CD4-positive, alpha-beta T cell treated with Interleukin-17A for 1 hour (primary cell): ENCODE measurements around the gene WDTC1.
A peak's percentile ranks its signal among the peaks of the same experiment; 100 is the strongest.
"Not testable (repeated sequence)": the region's sequence is repeated elsewhere in the genome, so short reads cannot be mapped to it uniquely, and the experiment has no call there.

ENCODE experiments used
- DNase-seq: peaks from one replicate; pipeline ENCODE4 v3.0.0-alpha.2; 2020

Gene WDTC1, protein sequence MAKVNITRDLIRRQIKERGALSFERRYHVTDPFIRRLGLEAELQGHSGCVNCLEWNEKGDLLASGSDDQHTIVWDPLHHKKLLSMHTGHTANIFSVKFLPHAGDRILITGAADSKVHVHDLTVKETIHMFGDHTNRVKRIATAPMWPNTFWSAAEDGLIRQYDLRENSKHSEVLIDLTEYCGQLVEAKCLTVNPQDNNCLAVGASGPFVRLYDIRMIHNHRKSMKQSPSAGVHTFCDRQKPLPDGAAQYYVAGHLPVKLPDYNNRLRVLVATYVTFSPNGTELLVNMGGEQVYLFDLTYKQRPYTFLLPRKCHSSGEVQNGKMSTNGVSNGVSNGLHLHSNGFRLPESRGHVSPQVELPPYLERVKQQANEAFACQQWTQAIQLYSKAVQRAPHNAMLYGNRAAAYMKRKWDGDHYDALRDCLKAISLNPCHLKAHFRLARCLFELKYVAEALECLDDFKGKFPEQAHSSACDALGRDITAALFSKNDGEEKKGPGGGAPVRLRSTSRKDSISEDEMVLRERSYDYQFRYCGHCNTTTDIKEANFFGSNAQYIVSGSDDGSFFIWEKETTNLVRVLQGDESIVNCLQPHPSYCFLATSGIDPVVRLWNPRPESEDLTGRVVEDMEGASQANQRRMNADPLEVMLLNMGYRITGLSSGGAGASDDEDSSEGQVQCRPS

GRCh38 chr1:27234049-27234882, at the start of gene WDTC1:
TSS of gene WDTC1 (plus strand) at chr1:27234632. CDS start at chr1:27261055, 26,423 bp downstream.
- peak; percentile 99 for DNase-seq

GRCh38 chr1:27184665-27185064, 49.8 kb upstream of the WDTC1 start:
- not testable (repeated sequence) for DNase-seq

GRCh38 chr1:27192039-27192529, 42.3 kb upstream of the WDTC1 start:
- DNase-seq = no peak

DNA sequence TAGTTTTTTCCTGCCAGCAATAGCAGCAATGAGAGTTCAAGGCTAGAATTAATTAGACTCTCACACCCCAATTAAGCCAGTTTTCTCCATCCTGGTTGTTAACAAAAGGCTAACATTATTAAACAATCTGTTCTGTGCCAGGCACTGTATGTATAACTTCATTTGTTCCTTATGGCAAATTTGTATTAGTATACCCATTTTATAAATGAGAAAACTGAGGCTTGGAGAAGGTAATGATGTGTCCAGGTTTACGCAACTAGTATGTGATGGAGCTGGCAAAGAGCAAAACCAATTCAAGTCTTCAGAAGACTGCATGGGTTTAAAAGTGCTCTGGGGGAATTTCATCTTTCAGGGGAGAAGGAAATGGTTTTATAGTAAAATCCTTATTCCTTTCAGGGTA, 41.2 kb upstream of the WDTC1 start:
- DNase-seq = no peak

DNA sequence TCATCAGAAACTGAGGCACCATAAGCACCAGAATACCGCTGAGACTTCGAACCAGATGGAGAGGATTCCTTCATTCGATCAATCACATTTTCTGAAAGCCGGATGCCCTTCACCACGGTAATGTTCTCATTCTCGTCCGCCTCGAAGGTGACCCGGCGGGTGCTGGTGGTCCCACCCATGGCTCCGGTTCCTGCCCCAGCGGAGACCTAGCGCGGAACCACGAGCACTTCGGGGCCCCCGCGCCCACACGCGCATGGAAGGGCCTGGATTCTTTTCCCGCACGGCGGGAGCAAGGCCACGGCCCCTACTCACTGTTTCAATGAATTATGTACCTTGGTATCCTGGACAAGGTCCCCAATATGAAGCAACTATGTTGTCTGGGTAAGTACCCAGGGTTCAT, 33.1 kb upstream of the WDTC1 start:
- DNase-seq = no peak

DNA sequence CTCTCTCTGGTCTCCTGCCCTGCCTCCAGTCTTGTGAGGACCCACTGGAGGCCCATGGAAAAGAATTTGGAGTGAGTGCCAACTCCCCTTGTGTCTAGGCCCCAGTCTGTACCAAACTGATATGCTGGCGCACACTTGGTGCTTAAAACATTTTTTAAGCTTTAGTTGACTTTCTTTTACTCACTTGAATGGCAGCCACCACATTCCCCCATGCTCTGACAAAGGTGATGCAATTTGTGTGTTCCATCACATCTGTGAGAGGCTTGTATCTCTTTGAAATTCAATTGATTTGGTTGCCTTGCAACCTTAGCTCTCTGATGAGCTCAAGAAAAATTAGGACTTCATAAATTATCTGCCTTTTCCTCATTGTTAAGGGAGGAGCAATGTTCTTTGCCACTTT, 30.5 kb upstream of the WDTC1 start:
- DNase-seq = no peak

GRCh38 chr1:27207238-27207637, 27.2 kb upstream of the WDTC1 start:
- not testable (repeated sequence) for DNase-seq

DNA sequence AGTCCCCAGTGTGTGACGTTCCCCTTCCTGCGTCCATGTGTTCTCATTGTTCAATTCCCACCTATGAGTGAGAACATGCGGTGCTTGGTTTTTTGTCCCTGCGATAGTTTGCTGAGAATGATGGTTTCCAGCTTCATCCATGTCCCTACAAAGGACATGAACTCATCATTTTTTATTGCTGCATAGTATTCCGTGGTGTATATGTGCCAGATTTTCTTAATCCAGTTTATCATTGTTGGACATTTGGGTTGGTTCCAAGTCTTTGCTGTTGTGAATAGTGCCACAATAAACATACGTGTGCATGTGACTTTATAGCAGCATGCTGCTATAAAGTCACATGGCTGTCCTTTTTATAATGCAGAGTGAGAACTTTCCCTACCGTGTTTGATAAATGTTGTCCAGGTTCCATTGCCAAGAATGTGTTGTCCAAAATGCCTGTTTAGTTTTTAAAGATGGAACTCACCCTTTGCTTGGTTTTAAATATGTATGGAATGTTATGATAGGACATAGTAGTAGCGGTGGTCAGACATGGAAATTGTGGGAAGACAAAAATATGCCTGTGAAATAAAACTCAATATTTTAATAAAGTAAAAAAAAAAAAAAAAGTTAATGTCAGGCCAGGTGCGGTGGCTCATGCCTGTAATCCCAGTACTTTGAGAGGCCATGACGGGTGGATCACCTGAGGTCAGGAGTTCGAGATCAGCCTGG, 26.1 kb upstream of the WDTC1 start:
- not testable (repeated sequence) for DNase-seq

- DNase-seq = no peak
Observed at GRCh38 chr1:27216466-27216865, 18.0 kb upstream of the WDTC1 start.

GRCh38 chr1:27217401-27217800, 17.0 kb upstream of the WDTC1 start:
- DNase-seq = no peak

DNA sequence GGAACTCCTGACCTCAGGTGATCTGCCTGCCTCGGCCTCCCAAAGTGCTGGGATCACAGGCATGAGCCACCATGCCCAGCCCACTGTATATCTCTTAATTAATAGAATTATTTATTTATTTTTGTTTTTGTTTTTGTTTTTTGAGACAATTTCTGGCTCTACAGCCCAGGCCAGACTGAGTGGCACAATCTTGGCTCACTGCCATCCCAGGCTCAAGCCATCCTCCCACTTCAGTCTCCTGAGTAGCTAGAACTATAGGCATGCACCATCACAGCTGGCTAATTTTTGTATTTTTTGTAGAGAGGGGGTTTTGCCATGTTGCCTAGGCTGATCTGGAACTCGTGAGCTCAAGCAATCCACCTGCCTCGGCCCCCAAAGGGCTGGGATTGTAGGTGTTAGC, 15.7 kb upstream of the WDTC1 start:
- DNase-seq = no peak

GRCh38 chr1:27220096-27220495, 14.3 kb upstream of the WDTC1 start:
- DNase-seq = no peak

DNA sequence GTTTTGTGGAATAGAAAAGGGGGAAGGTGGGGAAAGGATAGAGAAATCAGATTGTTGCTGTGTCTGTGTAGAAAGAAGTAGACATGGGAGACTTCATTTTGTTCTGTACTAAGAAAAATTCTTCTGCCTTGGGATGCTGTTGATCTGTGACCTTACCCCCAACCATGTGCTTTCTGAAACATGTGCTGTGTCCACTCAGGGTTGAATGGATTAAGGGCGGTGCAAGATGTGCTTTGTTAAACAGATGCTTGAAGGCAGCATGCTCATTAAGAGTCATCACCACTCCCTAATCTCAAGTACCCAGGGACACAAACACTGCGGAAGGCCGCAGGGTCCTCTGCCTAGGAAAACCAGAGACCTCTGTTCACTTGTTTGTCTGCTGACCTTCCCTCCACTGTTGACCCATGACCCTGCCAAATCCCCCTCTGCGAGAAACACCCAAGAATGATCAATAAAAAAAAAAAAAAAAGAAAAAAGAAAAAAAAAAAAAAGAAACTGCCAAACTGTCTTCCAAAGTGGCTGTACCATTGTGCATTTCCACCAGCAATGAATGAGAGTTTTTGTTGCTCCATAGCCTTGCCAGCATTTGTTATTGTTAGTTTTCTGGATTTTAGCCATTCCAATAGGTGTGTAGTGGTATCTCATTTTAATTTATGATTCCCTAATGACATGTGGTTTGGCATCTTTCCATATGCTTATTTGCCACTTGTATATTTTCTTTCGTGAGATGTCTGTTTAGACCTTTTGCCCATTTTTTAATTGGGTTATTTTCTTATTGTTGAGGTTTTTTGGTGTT, 13.5 kb upstream of the WDTC1 start:
- DNase-seq = not testable (repeated sequence)

- DNase-seq = no peak
Observed at GRCh38 chr1:27225621-27226020, 8.8 kb upstream of the WDTC1 start.

DNA sequence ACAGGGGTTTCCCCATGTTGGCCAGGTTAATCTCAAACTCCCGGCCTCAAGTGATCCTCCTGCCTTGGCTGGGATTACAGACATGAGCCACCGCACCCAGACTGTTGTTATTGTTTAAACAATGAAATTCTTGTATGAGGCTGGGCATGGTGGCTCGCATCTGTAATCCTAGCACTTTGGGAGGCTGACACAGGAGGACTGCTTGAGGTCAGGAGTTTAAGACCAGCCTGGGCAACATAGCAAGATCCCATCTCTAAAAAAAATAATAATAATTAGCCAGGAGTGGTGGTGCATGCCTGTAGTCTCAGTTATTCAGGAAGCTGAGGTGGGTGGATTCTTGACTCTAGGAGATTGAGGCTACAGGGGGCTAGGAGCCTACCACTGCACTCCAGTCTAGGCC, 6.7 kb upstream of the WDTC1 start:
- DNase-seq = no peak

GRCh38 chr1:27233667-27234048, 774 bp upstream of the WDTC1 start:
- DNase-seq = peak; percentile 63

DNA sequence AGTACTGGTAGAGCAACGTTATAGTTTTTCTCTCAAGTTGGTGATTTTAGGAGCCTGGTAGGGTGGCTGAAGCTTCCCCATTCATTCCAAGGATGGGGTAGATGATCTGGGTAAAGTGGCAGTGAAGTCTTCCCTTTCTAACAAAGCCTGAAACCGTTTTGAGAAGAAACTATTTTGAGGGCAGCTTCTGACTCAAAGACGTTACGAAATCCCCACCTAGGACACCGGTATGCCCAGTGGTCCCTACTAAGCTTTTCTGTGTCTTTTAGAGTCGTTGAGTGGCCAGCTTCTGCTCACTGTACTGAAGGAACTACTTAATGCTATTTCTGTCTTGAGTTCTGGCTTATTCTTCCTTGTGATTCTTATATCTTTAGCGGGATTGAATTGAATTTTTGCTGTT, 1.4 kb downstream of the WDTC1 start:
- no peak for DNase-seq

DNA sequence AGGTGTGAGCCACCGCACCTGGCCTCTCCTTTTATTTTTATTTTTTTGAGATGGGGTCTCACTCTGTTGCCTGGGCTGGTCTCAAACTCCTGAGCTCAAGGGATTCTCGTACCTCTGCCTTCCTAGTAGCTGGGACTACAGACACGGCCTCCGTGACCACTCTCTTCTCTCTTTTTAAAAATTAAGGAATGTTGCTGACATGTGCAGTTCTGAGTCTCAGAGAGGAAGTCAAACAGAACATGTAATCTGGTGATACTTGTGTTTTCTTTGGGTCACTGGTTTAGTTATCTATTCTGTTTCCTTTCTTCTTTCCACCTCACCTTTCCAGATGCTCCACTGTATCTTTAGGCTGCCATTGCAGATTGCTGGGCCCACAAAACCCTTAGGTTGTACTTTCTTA, 2.7 kb downstream of the WDTC1 start:
- no peak for DNase-seq

DNA sequence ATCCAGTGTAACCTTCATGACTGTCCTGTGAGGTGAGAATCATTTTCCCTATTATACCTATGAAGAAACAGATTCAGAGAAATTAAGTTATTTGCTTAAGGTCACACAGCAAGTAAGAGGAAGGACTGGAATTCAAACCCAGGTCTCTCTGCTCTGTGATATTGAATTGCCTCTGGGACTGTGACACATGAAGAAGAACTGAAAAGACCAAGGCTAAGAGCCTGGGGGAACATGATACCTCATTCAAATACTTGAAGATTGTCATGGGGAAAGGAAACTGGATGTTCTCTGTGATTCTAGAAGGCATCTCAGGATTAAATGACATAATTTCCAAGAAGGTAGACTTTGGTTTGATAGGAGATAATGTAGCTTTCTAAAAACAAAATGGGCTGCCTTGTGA, 3.6 kb downstream of the WDTC1 start:
- DNase-seq = no peak

GRCh38 chr1:27241677-27242076, 7.2 kb downstream of the WDTC1 start:
- DNase-seq = no peak

GRCh38 chr1:27243665-27244064, 9.2 kb downstream of the WDTC1 start:
- DNase-seq = not testable (repeated sequence)

DNA sequence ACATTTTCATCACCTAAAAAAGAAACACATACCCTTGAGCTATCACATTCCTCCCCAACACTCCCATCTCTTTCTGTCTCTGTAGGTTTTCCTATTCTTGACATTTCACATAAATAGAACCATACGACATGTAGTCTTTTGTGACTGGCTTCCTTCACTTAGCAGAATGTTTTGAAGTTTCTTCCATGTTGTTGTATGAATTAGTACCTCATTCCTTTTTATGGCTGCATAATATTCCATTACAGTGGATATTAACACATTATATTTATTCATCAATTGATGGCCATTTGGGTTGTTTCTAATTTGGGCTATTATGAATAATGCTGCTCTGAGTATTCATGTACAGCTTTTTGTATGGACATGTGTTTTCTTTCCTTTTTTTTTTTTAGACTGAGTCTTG, 11.8 kb downstream of the WDTC1 start:
- DNase-seq = no peak
